Cardiac fibroblast (primary cell): ENCODE measurements around the gene KRTAP13-1.

Experiments used
- DNase-seq, 2 donors: peaks; one replicate each; pipeline versions ENCODE4 v3.0.0 to v3.0.0-alpha.2; 2010; ENCODE audit warnings: low read depth in 2 of 2
- H3K4me3 ChIP-seq, 2 donors: replicated peaks in 1 of 2; 1 replicate in 1 of 2; 2 replicates in 1 of 2; pipeline ENCODE4 v1.5.1; 2011; ENCODE audit warnings: low read depth in 2 of 2, low read length in 2 of 2, mild to moderate bottlenecking in 2 of 2, moderate library complexity in 1 of 2
- TF ChIP-seq, protein P1 (sequence below): IDR thresholded peaks from one replicate; pipeline ENCODE4 v1.5.1; 2011; ENCODE audit warnings: low read depth, mild to moderate bottlenecking, low read length, inconsistent platforms

KRTAP13-1 gene

DNA sequence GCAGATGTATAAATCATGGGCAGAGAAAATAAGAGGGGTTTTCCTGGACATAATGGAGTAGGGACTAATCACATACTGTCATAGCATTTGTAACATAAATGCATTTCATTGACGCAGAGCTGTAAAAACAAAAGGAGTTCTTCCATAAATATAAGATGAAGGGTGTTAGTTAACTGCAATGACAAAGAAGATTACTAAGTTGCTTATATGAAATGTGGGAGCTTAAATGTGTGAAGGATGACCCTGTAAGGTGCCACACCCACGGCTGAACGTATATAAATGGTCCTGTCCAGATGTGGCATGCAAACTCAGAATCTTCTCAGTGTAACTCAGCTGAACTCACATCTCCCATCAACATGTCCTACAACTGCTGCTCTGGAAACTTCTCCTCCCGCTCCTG lies at the start of gene KRTAP13-1:
Gene KRTAP13-1, plus strand, starts transcription at position 301 of the 400 bp plus-strand sequence. Its CDS starts 56 bp downstream, at position 357.
- no peak for DNase-seq
- TF ChIP-seq, protein P1, sequence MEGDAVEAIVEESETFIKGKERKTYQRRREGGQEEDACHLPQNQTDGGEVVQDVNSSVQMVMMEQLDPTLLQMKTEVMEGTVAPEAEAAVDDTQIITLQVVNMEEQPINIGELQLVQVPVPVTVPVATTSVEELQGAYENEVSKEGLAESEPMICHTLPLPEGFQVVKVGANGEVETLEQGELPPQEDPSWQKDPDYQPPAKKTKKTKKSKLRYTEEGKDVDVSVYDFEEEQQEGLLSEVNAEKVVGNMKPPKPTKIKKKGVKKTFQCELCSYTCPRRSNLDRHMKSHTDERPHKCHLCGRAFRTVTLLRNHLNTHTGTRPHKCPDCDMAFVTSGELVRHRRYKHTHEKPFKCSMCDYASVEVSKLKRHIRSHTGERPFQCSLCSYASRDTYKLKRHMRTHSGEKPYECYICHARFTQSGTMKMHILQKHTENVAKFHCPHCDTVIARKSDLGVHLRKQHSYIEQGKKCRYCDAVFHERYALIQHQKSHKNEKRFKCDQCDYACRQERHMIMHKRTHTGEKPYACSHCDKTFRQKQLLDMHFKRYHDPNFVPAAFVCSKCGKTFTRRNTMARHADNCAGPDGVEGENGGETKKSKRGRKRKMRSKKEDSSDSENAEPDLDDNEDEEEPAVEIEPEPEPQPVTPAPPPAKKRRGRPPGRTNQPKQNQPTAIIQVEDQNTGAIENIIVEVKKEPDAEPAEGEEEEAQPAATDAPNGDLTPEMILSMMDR = no peak

DNA sequence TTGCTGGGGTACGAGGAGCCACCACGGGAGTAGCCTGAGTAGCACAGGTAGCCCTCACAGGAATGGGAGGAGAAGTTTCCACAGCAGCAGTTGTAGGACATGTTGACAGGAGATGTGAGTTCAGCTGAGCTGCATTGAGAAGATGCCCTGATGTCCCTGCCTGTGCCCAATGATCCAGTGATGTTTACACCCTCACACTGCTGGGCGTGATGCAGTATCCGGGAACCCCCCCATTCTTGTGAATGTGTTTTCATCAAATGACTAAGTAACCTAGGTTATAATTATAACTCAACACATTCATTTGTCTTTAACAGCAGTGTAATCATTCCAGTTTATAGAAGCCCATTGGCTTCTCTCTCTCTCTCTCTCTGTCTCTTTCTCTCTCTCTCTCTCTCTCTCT lies 47.3 kb upstream of the KRTAP13-1 start, which contains the start of gene KRTAP23-1:
Gene KRTAP23-1, minus strand, starts transcription at position 101 of the 400 bp plus-strand sequence. Its CDS starts 0 bp downstream, at position 101.
- TF ChIP-seq, protein P1 = no peak
- no peak within 1 kb of the TSS for H3K4me3 ChIP-seq
- DNase-seq = no peak

More for the DNA sequence above, at the start of gene KRTAP13-1:
- H3K4me3 ChIP-seq = no peak within 1 kb of the TSS

- no peak overlapping the region for H3K4me3 ChIP-seq
- peak in 1 of 2 donors; percentile 10 for DNase-seq
- TF ChIP-seq, protein P1 = no peak
Observed at GRCh38 chr21:30349572-30349971, 46.3 kb upstream of the KRTAP13-1 start.

DNA sequence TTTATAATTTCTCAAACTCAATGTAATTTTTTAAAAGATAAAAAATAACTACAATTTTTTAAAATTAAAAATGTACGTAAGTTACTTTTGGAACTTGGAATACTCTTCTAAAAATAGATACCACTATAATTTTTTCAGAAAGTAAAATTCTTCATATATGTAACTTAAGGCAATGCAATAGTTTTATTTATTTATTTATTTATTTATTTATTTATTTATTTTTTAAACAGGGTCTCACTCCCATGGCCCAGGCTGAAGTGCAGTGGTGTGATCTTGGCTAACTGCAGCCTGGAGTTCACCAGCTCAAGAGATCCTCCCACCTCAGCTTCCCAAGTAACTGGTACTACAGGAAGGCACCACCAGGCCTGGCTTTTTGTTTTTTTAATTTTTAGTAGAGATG lies 44.3 kb upstream of the KRTAP13-1 start:
- no peak for DNase-seq
- TF ChIP-seq, protein P1 = no peak
- H3K4me3 ChIP-seq = no peak overlapping the region

DNA sequence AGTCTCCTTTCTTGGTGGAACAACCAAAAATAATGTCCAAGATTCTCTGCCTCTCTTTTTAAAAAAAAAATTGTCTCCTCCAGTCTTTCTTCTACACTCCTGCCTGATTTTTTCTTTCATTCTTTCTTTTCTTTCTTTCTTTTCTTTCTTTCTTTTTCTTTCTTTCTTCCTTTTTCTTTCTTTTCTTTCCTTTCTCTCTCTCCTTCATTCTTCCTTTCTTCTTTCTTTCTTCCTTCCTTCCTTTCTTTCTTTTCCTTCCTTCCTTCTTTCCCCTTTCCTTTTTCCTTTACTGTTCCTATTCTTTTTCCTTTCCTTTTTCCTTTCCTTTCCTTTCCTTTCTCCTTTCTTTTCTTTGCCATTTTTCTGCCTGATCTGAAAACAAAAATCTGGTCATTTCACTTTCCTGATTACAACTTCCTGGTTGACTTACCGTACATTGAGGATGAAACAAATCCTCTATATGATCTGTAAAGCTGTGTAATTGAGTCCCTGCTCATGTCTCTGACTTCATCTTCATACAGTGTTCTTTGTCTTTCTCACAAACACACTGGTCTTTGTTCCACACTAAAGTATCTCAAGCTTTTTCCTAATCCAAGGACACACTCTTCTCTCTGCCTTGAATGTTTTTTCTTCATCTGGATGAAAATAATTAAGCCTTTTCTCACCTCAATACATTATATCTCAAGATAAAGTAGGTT lies 41.4 kb upstream of the KRTAP13-1 start:
- TF ChIP-seq, protein P1 = no peak
- no peak overlapping the region for H3K4me3 ChIP-seq
- DNase-seq = no peak

- TF ChIP-seq, protein P1 = no peak
- H3K4me3 ChIP-seq = no peak overlapping the region
- no peak for DNase-seq
Observed at GRCh38 chr21:30355906-30356305, 39.9 kb upstream of the KRTAP13-1 start.
